Liver (tissue), 9 donors: Measurements from ENCODE around the gene GGN. TPM values are rescaled to one million over a fixed set of nuclear protein-coding genes. Genes with fewer than 3 reads are reported as not detected.

Source experiments
- DNase-seq: peaks from one replicate; pipeline ENCODE4 v3.0.0-alpha.2; 2017; ENCODE audit warnings: low spot score
- H3K27ac ChIP-seq, 2 donors: one replicate each; pipeline ENCODE4 v1.7.0; 2013; ENCODE audit warnings: inconsistent platforms in 2 of 2, low read length in 2 of 2, control low read depth in 1 of 2, low read depth in 1 of 2, mild to moderate bottlenecking in 1 of 2
- H3K27me3 ChIP-seq, 4 donors: one replicate each; pipeline versions ENCODE4 v1.6.1 to v1.7.0; 2013; ENCODE audit warnings: low read length in 3 of 4, inconsistent platforms in 1 of 4, mild to moderate bottlenecking in 1 of 4, moderate library complexity in 1 of 4; ENCODE audit not compliant: control insufficient read depth in 4 of 4, insufficient read depth in 4 of 4
- H3K36me3 ChIP-seq, 4 donors: one replicate each; pipeline versions ENCODE4 v1.6.1 to v1.7.0; 2013; ENCODE audit warnings: low read length in 3 of 4, mild to moderate bottlenecking in 3 of 4, low read depth in 1 of 4, moderate library complexity in 1 of 4; ENCODE audit not compliant: control insufficient read depth in 4 of 4, insufficient read depth in 3 of 4
- H3K4me1 ChIP-seq, 4 donors: one replicate each; pipeline versions ENCODE4 v1.6.1 to v1.7.0; 2013; ENCODE audit warnings: low read length in 3 of 4, mild to moderate bottlenecking in 3 of 4, moderate library complexity in 1 of 4; ENCODE audit not compliant: control insufficient read depth in 4 of 4, insufficient read depth in 4 of 4
- H3K4me3 ChIP-seq, 3 donors: one replicate each; pipeline versions ENCODE4 v1.6.1 to v1.7.0; 2013; ENCODE audit warnings: low read length in 3 of 3, control low read depth in 1 of 3, low read depth in 1 of 3, mild to moderate bottlenecking in 1 of 3
- H3K9ac ChIP-seq, 2 donors: one replicate each; pipeline ENCODE4 v1.7.0; 2013; ENCODE audit warnings: low read length in 2 of 2, mild to moderate bottlenecking in 2 of 2, moderate library complexity in 2 of 2, control low read depth in 1 of 2, low read depth in 1 of 2
- H3K9me3 ChIP-seq, 4 donors: one replicate each; pipeline versions ENCODE4 v1.6.1 to v1.7.0; 2013; ENCODE audit warnings: low read length in 3 of 4; ENCODE audit not compliant: control insufficient read depth in 4 of 4
- ATF3 ChIP-seq: IDR thresholded peaks from 2 replicates; pipeline ENCODE4 v1.6.1; 2016; ENCODE audit warnings: antibody characterized with exemption
- CTCF ChIP-seq: fragments of 150-350 bp; IDR thresholded peaks from 2 replicates; pipeline ENCODE4 v1.5.1; 2017; ENCODE audit warnings: improper control_type of control experiment, low read depth, low read length; ENCODE audit not compliant: missing input control
- EGR1 ChIP-seq, 2 donors: IDR thresholded peaks; 2 replicates each; pipeline ENCODE4 v1.6.1; 2016 to 2018; ENCODE audit warnings: antibody characterized with exemption in 2 of 2, low read depth in 2 of 2
- FOXA1 ChIP-seq: IDR thresholded peaks from 2 replicates; pipeline ENCODE4 v1.6.1; 2016; ENCODE audit warnings: antibody characterized with exemption
- FOXA2 ChIP-seq: IDR thresholded peaks from 2 replicates; pipeline ENCODE4 v1.6.1; 2016; ENCODE audit warnings: antibody characterized with exemption
- GABPA ChIP-seq, 2 donors: IDR thresholded peaks in 1 of 2; conservative IDR thresholded peaks in 1 of 2; 2 replicates each; pipeline ENCODE4 v1.6.1; 2016; ENCODE audit warnings: antibody characterized with exemption in 2 of 2, mild to moderate bottlenecking in 1 of 2, moderate library complexity in 1 of 2
- HNF4A ChIP-seq, 2 donors: conservative IDR thresholded peaks; 2 replicates each; pipeline ENCODE4 v1.6.1; 2016; ENCODE audit warnings: antibody characterized with exemption in 2 of 2, mild to moderate bottlenecking in 2 of 2
- HNF4G ChIP-seq: IDR thresholded peaks from 2 replicates; pipeline ENCODE4 v1.6.1; 2016; ENCODE audit warnings: antibody characterized with exemption
- JUND ChIP-seq, 2 donors: IDR thresholded peaks; 2 replicates each; pipeline ENCODE4 v1.6.1; 2016; ENCODE audit warnings: antibody characterized with exemption in 2 of 2
- MAX ChIP-seq: IDR thresholded peaks from 2 replicates; pipeline ENCODE4 v1.6.1; 2016; ENCODE audit warnings: antibody characterized with exemption
- NR2F2 ChIP-seq: IDR thresholded peaks from 2 replicates; pipeline ENCODE4 v1.6.1; 2016; ENCODE audit warnings: antibody characterized with exemption
- RAD21 ChIP-seq, 2 donors: IDR thresholded peaks; 2 replicates each; pipeline ENCODE4 v1.6.1; 2016; ENCODE audit warnings: antibody characterized with exemption in 2 of 2, mild to moderate bottlenecking in 2 of 2
- REST ChIP-seq: IDR thresholded peaks from 2 replicates; pipeline ENCODE4 v1.6.1; 2016; ENCODE audit warnings: antibody characterized with exemption, mild to moderate bottlenecking
- RXRA ChIP-seq, 2 donors: IDR thresholded peaks; 2 replicates each; pipeline ENCODE4 v1.6.1; 2017 to 2018; ENCODE audit warnings: antibody characterized with exemption in 2 of 2, mild to moderate bottlenecking in 1 of 2
- SP1 ChIP-seq: IDR thresholded peaks from 2 replicates; pipeline ENCODE4 v1.6.1; 2018; ENCODE audit warnings: antibody characterized with exemption, mild to moderate bottlenecking
- TAF1 ChIP-seq: conservative IDR thresholded peaks from 2 replicates; pipeline ENCODE4 v1.6.1; 2016; ENCODE audit warnings: antibody characterized with exemption, mild to moderate bottlenecking
- YY1 ChIP-seq: IDR thresholded peaks from 2 replicates; pipeline ENCODE4 v1.6.1; 2016; ENCODE audit warnings: antibody characterized with exemption, mild to moderate bottlenecking
- ZBTB33 ChIP-seq: IDR thresholded peaks from 2 replicates; pipeline ENCODE4 v1.6.1; 2016; ENCODE audit warnings: antibody characterized with exemption
- WGBS: extraction: QIAGEN DNeasy Blood & Tissue Kit; methylation state at CpG from one replicate; pipeline ENCODE4 v1.1.7; 2013; 5-methylcytosine and 5-hydroxymethylcytosine counted together
- polyA plus RNA-seq, 2 donors: library from polyadenylated mRNA; stranded (reverse) in 1 of 2; unstranded in 1 of 2; fragments of 200-250 nt in 1 of 2; fragments of >200 nt in 1 of 2; fragmentation: Nextera tagmentation in 1 of 2; extraction: Ambion mirVana in 1 of 2; gene quantifications; one replicate each; pipeline versions ENCODE4 v1.2.1 to v1.2.3, GENCODE V29; 2013 to 2015
- total RNA-seq, 2 donors: library from RNA; depleted of rRNA; stranded (reverse); fragments of >200 nt; gene quantifications; one replicate each; pipeline ENCODE4 v1.2.3, GENCODE V29; 2014
- donor health status: healthy.
- donor health status: healthy.
- donor health status: healthy.
- donor health status: healthy.
- donor health status: healthy.

The GGN gene
- total and polyA plus RNA-seq, 4 donors = not detected

- Histone ChIP-seq H3K9ac (peak overlapping the region in 1 of 2 donors; percentile 77), H3K9me3 (no peaks in the 10 kb centered on the region), H3K27ac (peak overlapping the region; percentile 83 to 88), H3K27me3 (no peaks in the 10 kb centered on the region), H3K4me1 (peaks cover 9 to 22% (median 16%) of the 10 kb centered on the region in 4 donors), H3K36me3 (peaks cover under 1 to 8% (median 4%) of the 10 kb centered on the region in 4 donors), H3K4me3 (peak overlapping the region; percentile 46 to 77 (median 64))
- no peak for DNase-seq
- 78% methylated on average over 6 of the region's 6 CpGs for WGBS
- no peak for TF ChIP-seq TAF1
- no peak for TF ChIP-seq FOXA1
- no peak for TF ChIP-seq FOXA2
- TF ChIP-seq HNF4A (conservative IDR thresholded peaks at IDR 0.05) = no peak
- TF ChIP-seq REST = no peak
- TF ChIP-seq ATF3 = no peak
- TF ChIP-seq JUND (IDR thresholded peaks at IDR 0.05) = no peak
- TF ChIP-seq SP1 = no peak
- no peak for TF ChIP-seq HNF4G
- TF ChIP-seq NR2F2 = no peak
- no peak for TF ChIP-seq ZBTB33
- no peak for TF ChIP-seq CTCF
- no peak for TF ChIP-seq RAD21 (IDR thresholded peaks at IDR 0.05)
- TF ChIP-seq RXRA (IDR thresholded peaks at IDR 0.05) = no peak
Observed at GRCh38 chr19:38373907-38374331, 13.9 kb downstream of the GGN start.

GRCh38 chr19:38371081-38371480 lies 16.8 kb downstream of the GGN start:
- H3K9me3 ChIP-seq = no peaks in the 10 kb centered on the region
- no peak overlapping the region for H3K4me3 ChIP-seq
- no peaks in the 10 kb centered on the region for H3K27me3 ChIP-seq
- H3K9ac ChIP-seq = no peak overlapping the region
- H3K4me1 ChIP-seq = peaks cover 7 to 16% (median 9%) of the 10 kb centered on the region in 4 donors
- DNase-seq = no peak
- 64% methylated on average over 6 of the region's 6 CpGs for WGBS
- no peak overlapping the region for H3K27ac ChIP-seq
- no peaks in the 10 kb centered on the region for H3K36me3 ChIP-seq
- TF ChIP-seq REST = no peak
- no peak for TF ChIP-seq JUND (IDR thresholded peaks at IDR 0.05)
- TF ChIP-seq NR2F2 = no peak
- TF ChIP-seq ATF3 = no peak
- TF ChIP-seq YY1 = no peak
- TF ChIP-seq FOXA2 = no peak
- TF ChIP-seq GABPA (IDR thresholded peaks at IDR 0.05 in 1 of 2, conservative IDR thresholded peaks at IDR 0.05 in 1 of 2) = no peak
- no peak for TF ChIP-seq TAF1
- no peak for TF ChIP-seq HNF4A (conservative IDR thresholded peaks at IDR 0.05)
- TF ChIP-seq EGR1 (IDR thresholded peaks at IDR 0.05; ENCODE audit: low read depth in 2 of 2) = no peak
- no peak for TF ChIP-seq ZBTB33
- TF ChIP-seq MAX = no peak
- no peak for TF ChIP-seq SP1
- TF ChIP-seq HNF4G = no peak
- TF ChIP-seq RXRA (IDR thresholded peaks at IDR 0.05) = no peak
- TF ChIP-seq RAD21 (IDR thresholded peaks at IDR 0.05) = no peak
